Measurements from ENCODE around the gene VRK2. TPM values are rescaled to one million over a fixed set of nuclear protein-coding genes. Genes with fewer than 3 reads are reported as not detected.

VRK2 gene
- total and polyA plus RNA-seq, 2 experiments from 2014 or later, result 19.0 to 22.5 TPM

GRCh38 chr2:58032016-58032763, 14.4 kb upstream of the VRK2 start (continued):
- TF ChIP-seq REST (IDR thresholded peaks at IDR 0.05; ENCODE audit: unreplicated experiment), result no peak
- TF ChIP-seq EZH2phosphoT487 (IDR thresholded peaks at IDR 0.05; ENCODE audit: unreplicated experiment), result no peak
- no peak for TF ChIP-seq ZNF114 (CRISPR knock-in tag; IDR thresholded peaks at IDR 0.05)

GRCh38 chr2:58032764-58033080, 13.9 kb upstream of the VRK2 start:
- Mint-ChIP-seq H3K27me3 (ENCODE audit: insufficient read depth, low read depth, poor library complexity) (no peaks in the 10 kb centered on the region), H3K4me1 (no peaks in the 10 kb centered on the region), H3K27ac (no peak overlapping the region), H3K9me3 (no peaks in the 10 kb centered on the region), H3K4me3 (no peak overlapping the region), H3K36me3 (ENCODE audit: low read depth) (peaks cover 2% of the 10 kb centered on the region; the same call in 1 of the 3 replicates)
- no peaks in the 10 kb centered on the region for H4K20me1 ChIP-seq (replicated peaks; ENCODE audit: insufficient read depth)
- H3K27ac ChIP-seq (ENCODE audit: low read depth), result no peak overlapping the region
- no peaks in the 10 kb centered on the region for H3K27me3 ChIP-seq (ENCODE audit: insufficient read depth)
- H3K4me1 ChIP-seq (ENCODE audit: insufficient read depth), result no peaks in the 10 kb centered on the region
- ATAC-seq, result no peak
- H3F3A ChIP-seq (replicated peaks; ENCODE audit: low read depth), result no peaks in the 10 kb centered on the region
- H2AFZ ChIP-seq, result peak overlapping the region; percentile 70
- H3K4me2 ChIP-seq, result no peak overlapping the region
- H3K4me3 ChIP-seq, result no peak overlapping the region
- no peaks in the 10 kb centered on the region for H3K36me3 ChIP-seq (ENCODE audit: insufficient read depth)
- H3K9me2 ChIP-seq (ENCODE audit: insufficient read depth), result no peaks in the 10 kb centered on the region
- DNase-seq (ENCODE audit: low spot score), result no peak
- H3K79me2 ChIP-seq (replicated peaks; ENCODE audit: insufficient read depth), result no peaks in the 10 kb centered on the region
- TF ChIP-seq ETS1 (IDR thresholded peaks at IDR 0.05) (no peak), ZNF462 (CRISPR knock-in tag; IDR thresholded peaks at IDR 0.05) (no peak), STAT1 (IDR thresholded peaks at IDR 0.05; ENCODE audit: unreplicated experiment) (no peak), CTCF (conservative IDR thresholded peaks at IDR 0.05; ENCODE audit: low read depth in 2 of 2) (no peak), CREB1 (CRISPR knock-in tag; IDR thresholded peaks at IDR 0.05; ENCODE audit: low read depth) (no peak), JUNB (IDR thresholded peaks at IDR 0.05; ENCODE audit: unreplicated experiment) (no peak), ZNF114 (CRISPR knock-in tag; IDR thresholded peaks at IDR 0.05) (no peak), NANOG (IDR thresholded peaks at IDR 0.05; ENCODE audit: borderline replicate concordance) (no peak), EZH2phosphoT487 (IDR thresholded peaks at IDR 0.05; ENCODE audit: unreplicated experiment) (no peak)

Measured in GM23338 (cell line).